A549 (cell line): ENCODE results near the gene DLGAP1.

Source experiments
- POLR2A ChIP-seq: IDR thresholded peaks from 2 replicates; pipeline ENCODE4 v1.6.1; 2012; ENCODE audit warnings: mild to moderate bottlenecking, low read length
- TF ChIP-seq, protein P1 (sequence below): IDR thresholded peaks from 2 replicates; pipeline ENCODE4 v1.6.1; 2012

GRCh38 chr18:4193086-4193485 is 262.0 kb downstream of the DLGAP1 start:
- TF ChIP-seq, protein P1, sequence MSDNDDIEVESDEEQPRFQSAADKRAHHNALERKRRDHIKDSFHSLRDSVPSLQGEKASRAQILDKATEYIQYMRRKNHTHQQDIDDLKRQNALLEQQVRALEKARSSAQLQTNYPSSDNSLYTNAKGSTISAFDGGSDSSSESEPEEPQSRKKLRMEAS: no peak
- no peak for TF ChIP-seq POLR2A
